NCI-H1417 treated with DMSO at 0.1 percent for 48 hours (cell line): ENCODE results near the gene NRXN3.

ENCODE experiments used
- DNase-seq: peaks from one replicate; lab custom pipeline; 2025; lab: John Stamatoyannopoulos, UW

Gene NRXN3

DNA sequence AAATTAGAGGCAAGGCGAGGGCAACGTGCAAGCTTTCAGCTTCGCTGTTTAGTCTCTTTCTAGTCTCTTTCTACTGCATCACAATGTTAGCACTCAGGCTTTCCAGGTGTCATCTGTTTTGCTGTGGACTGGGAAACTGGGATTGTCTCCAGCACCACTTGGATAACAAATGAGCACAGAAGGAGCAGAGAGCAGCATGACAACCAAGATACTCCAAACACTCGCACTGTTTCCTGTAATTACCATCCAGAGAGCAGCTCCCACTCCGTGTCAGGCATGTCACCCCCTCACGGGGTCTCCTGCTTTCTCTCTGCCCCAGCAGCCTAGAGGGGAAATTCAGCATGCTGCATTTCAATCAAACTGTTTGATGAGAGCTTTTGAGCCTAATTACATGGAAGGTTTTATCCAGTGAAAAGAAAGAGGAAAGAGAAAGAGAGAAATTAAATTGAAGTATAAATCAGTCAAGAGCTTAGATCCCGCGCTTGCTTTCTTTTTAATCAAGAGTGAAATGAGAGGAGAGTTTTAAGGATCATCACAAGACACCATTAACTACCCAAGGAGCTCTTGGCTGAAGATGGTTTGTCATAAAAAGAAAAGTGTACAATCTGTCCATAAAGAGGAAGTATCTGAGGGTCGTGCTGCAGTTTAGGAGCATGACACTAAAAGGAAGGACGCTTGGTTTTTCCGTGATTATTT lies 1123.5 kb downstream of the NRXN3 start:
- DNase-seq, result no peak

DNA sequence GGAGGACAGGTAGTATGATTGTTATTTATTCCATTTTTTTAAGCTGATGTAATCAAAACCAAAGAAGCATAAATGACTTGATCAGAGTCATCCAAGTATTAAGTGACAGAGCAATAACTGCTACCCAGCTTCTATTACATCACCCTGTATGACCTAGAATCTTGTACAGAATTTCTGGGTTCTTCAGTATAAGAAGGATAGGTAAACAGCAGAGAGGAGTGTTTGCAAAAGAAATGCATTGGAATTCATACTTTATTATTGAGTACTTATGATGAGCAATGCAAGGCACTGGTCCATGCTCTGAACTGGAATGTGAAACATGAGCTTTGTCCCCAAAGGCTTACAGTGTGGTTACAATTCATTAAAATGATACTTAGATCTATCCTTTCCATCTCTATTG lies 1124.3 kb downstream of the NRXN3 start:
- DNase-seq, result no peak

DNA sequence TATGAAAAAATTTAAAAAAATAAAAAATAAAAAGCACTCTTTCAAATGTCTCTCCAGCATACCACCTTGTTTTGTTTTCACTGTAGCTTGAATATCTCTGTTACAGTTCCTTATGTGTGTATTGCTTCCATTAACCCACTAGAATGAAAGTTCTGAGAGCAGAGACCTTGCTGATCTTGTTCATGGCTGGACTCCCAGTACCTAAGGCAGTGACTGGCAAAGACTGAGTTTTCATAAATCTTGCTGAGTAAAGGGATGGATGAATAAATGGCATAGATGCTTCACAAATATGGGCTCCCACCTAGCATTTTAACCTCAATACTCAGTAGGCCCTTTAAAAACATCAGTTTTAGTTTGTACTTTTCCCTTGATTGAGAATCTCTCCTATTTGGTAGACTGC lies 1125.2 kb downstream of the NRXN3 start:
- DNase-seq, result no peak

DNA sequence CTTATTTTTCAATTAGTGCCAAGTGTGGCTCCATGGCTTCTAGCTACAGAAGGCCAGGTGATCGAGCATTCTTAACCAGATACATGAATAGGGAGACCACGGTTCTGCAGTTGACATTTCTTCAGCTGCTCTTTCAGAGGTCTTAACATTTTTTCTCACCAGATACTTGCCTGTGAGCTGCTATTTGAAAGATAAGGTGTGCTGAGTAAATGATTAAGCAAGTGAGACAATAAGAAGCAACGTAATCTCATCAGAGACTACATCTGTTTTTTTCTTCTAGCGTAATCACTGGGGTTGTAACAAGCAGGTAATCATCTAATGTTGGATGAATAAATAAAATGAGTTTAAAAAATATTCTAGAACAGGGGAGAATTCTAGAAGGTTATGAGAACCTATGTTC lies 1128.2 kb downstream of the NRXN3 start:
- DNase-seq, result no peak

DNA sequence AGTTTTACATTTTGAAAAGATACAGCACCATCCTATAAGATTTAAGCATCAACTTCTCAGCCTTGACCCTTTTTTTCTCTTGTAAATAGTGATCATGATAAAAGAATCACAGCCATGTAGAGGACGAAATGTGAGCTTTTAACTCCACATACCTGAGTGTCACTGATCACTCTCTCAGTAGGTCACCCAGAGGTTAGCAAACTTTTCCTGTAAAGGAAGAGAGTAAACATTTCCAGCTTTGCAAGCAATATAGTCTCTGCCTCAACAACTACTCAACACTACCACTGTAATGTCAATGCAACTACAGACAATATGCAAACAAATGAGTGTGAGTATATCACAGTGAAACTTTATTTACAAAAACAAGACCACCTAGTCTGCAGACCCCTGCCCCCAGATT lies 1129.0 kb downstream of the NRXN3 start:
- no peak for DNase-seq

DNA sequence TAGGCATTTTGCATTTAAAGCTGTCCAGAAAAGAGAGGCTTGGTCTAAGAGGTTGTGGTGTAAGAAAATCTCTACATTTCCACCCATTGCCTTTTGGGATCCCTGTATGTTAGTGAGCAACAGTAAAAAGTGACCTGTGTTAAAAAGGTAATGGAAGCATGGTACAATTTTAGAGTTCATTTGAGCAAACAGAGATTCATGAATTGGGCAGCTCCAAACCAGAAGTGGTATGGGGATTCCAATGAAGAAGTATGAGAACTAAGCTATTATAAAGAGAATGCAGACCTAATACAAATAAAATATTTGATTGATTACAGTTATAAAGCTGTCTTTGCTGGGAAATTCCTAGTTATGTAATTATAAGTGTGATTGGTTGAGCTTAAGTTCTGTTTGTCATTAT lies 1134.1 kb downstream of the NRXN3 start:
- DNase-seq, result no peak

DNA sequence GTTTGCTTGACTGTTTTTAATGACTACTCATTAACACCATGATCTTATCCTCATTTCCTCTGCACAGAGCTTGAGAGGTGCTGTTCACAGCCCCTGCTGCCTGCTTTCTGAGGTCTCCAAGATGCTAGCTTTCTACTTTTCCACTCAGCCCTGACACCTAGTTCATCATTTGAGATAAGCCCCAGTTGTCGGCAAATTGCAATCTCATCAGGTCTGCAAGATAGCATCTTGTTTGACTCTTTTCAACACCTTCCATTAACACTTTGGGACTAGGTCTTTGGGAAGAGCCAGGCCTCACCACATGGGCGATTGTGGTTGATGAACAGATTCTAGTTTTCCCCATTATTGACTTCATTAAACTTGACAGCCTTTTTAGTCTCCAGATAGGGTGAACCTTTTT lies 1136.4 kb downstream of the NRXN3 start:
- no peak for DNase-seq

DNA sequence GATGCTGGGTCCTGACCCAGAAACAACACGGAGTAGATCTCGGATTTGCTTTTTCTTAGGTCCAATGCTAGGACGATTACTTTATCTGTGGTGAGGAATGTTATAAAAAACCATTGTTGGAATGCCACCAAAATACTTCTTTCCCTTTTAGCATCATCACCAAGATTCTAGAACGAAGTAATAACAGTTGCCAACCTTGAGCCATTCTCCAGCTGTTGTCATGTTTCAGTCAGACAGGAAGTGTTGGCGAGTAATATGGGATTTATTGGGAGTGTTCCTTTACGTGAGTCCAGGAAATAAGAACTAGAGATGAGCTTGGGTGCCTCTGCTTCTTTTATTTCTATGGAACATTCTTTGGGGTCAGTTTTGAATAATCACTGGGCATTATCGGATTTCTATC lies 1148.2 kb downstream of the NRXN3 start:
- no peak for DNase-seq

DNA sequence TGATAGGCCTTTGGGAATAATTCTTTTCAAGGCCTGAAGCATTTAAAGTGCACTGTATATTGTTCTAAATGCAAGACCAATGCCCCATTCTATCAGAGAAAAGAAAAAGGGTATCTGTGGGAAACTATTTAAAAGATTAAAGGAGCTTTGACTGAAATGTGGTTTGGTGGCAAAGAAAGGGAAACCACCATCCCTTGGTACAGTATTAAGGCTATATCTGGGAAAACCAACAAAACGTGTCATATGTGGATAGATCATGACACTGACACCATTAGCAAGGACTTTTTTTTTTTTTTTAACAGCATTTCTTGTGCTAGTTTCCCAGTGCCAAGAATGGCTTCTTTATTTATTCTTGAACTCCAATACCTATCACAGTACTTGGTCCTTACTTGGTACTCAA lies 1150.4 kb downstream of the NRXN3 start:
- no peak for DNase-seq

DNA sequence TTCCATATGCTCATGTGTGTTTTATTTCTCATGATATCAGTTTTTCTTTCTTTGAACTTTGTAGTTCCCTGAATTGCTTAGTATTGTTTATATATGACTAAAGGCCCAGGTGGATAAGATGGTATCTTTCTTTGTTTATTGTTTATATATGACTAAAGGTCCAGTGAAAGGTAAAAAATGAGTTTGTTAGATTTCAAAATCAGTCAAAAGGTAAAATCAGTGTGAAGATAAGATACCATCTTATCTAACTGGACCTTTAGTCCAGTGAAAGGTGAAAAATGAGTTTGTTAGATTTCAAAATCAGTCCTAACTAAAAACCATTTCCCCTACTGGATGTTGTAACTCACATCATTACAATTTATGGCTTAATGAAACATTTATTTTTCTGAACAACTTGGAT lies 1150.9 kb downstream of the NRXN3 start:
- DNase-seq, result no peak

DNA sequence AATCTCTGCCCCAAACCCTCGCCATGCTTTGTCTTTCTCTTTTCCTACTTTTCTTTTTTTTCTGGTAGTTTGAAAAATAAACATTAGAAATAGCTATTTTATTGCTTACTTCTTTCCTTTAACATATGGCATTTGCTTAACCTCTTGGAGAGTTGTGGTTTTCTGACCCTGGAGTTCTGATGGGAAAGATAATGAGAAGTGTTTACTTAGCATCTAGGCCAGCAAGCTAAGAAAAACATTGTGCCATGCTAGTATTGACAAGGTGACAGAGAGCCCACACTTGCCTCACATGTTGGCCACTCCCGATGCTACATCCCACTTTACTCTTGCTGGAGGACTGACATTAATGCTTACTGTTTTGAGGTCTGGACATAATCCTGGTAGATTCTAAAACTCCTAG lies 1154.9 kb downstream of the NRXN3 start:
- DNase-seq, result no peak

DNA sequence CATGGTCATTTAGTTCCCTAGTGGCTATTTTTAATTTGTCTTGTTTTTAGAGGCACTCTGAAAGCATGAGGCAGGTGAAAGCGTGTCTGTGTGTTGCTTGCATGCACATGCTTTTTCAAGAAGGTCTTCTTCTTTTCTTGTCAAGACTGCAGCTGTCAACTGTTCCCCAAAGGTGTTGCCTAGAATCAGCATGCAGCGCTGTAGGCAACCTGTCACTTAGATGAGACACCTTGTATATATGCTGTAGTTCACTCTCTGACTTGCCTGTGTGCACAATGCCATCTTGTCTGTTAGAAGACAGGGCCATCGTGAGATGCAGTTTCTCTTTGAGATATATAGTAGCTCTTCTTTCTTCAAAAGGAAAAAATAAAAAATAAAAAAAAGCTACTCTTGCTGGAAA lies 1155.4 kb downstream of the NRXN3 start:
- DNase-seq, result no peak

DNA sequence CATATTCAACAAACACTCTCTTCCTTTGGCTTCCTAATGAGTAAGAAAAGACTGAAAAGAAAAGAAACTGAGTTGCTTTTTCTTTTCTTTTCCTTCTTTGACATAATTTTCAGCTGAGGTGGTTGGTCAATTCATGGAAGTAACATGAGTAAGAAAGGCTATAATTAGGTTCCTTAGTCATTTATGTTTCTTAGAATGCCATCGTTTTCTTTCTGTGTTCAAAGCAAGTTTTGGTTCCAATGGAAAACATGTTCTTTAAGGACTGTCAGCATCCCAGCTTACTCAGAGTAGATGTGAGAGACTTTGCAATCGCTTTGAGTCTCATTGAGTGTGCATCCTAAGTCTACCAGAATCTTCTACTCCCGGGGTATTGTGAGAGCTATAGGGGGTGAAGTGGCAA lies 1158.7 kb downstream of the NRXN3 start:
- DNase-seq, result no peak

DNA sequence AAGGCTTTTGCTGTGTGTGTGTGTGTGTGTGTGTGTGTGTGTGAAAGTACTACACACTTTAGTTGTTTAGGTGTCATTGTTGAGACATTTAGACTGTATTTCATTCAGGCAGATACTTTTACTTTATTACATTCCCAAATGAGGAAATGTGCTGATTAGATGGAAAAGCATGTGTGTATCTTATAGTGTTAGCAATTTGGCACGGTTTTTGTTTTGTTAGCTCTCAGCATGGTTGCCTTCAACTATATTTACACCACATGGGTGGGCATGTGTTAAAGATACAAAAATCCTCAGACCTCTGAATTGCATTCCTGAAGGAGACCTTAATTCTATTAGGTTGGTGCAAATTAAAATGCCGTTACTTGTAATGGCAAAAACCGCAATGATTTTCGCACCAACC lies 1161.7 kb downstream of the NRXN3 start:
- DNase-seq, result no peak

DNA sequence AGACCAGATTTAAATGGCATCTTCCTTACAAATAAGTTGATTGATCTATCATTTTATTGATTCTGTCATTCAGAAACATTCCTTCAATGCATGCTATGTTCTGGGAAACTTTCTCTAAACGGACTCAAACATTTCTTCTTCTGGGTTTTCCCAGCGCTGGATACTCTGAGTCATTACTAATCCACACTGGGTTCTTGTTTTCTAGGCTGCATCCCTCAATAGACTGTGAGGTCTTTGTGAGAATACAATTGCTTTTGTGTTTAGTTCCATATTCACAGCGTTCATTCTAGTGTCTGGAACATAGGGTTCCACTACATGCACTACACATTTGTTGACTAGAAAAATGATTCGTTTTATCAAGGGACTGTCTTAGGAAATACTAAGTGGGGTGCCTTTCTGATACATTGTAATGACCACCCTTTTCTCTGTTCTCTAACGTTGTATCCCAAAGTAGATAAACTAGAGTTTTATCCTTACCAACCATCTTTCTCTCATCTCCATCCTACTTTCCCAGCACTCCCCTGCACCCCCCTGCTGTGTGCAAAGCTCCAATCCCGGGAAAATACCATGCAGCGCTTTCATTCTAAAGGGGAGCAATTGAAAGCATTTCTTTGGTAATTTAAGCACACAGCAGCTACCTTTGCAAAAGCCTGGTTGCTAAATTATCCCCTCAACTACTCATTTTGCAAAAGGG lies 1162.5 kb downstream of the NRXN3 start:
- DNase-seq, result no peak

DNA sequence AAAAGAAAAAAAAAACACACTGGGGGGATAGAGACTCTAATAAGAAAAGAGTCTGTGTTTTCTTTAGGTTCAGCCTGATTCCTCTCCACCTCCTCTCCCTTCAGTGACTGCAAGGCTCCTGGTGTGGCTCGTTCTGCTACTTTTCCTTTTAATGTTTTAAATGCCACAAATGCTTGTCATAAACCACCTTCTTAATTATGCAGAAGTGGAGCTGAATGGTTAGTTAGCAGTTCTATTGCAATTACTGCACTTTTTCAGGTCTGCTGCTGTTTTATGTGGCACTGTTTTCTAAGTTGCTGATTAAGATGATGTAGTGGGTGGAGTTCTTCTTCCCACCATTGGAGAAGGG lies 1163.0 kb downstream of the NRXN3 start:
- DNase-seq, result no peak

DNA sequence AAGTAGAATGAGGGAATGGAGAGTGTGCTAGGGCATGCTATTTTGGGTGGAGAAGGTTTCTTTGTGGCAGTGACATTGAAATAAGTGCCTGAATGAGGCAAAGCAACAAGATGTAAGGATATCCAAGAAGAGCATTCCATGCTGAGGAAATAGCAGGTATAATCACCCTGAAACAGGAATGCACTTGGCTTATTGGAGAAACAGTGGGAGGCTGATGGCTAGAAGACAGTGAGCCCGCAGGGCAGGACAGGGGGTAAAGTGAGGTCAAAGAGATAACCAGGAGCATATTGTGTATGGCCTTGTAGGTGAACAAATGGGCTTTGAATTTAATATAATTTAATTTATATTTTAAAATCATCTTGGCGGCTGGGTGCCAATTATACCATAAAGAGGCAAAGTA lies 1164.1 kb downstream of the NRXN3 start:
- DNase-seq, result no peak

DNA sequence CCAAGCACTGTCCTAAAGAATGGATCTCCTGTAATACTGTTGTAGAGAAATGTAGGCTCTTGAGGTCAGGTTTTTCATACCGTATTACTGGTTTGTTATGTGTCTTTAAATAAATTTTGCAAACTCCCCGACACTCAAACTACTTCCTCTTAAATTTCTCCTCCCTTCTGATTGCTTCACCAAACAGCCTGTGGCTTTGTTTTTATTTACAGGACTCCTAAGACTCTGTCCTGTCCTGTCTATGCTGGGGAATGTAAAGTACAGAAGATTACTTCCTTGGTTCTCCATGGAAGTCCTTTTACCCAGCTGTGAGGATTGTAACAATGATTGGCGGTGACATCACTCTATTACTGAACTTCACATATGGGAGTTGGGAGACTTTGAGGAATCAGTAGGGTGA lies 1167.6 kb downstream of the NRXN3 start:
- no peak for DNase-seq

DNA sequence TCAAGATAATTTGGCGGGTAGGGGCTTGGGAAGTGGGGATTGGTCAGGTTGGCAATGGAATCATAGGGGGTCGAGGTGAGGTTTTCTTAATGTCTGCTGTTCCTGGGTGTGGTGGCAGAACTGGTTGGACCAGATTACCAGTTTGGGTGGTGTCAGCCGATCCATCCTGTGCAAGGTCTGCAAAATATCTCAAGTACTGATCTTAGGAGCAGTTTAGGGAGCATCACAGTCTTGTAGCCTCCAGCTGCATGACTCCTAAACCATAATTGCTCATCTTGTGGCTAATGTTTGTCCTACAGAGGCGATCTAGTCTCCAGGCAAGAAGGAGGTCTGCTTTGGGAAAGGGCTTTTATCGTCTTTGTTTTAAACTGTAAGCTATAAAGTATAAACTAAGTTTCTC lies 1172.8 kb downstream of the NRXN3 start:
- no peak for DNase-seq

DNA sequence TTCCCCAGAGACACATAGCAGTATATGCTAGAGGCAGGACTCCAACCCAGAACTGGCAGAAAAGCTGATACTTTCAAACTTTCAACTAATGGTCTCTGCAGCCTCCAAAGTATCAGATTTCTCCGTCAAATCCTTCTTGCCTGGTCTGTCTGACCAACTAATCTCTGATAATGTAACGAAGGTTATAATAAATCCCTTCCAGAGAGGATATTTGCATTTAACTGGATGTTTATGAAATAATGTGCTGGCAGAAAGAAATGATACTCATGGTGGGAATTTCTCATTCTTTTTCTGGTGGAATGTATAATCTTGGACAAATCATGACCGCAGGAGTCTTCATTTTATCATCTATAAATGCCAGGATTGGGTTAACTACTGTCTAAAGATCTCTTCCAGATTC lies 1180.8 kb downstream of the NRXN3 start:
- no peak for DNase-seq

DNA sequence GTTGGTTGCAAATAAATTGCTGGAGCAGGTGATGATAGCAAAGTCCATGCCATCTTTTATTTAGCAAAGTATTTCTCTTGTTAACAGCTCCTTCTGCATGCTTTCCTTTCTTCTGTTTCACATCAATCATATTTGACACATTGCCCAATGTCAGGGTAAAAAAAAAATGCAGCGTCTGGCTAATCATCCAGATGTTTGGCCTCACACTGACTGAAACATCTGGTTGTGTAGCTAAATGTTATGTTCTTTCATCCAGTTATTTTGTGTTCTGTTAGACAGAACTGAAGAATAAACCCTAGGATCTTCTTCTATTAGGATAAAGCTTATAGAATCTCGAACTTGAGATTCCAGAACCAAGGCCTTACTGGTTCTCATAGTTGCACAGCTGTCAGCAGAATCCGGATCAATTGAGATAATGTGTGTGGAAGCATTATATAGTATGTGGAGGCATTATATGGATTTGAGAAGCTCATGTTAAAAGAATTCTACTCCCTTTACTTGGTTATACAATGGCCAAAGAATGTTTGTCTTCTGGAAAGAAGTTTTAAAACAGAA lies 1182.0 kb downstream of the NRXN3 start:
- no peak for DNase-seq

DNA sequence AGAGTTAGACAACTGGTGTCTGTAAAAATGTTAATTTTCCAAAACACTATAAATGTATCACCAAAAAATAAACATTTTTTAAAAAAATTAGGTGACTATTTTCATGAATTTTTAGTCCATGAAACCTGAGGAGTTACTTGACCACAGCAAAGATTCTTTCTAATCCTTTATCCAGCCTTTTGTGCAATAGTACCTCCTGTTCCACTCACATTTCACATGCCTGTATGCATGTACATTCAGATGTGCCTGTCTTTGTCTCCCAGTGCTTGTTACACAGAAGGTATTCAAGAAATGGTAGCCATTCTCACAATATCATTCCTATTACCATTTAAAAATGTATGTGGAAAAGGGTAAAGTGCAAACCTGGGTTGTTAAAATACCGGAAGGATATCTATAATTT lies 1184.2 kb downstream of the NRXN3 start:
- no peak for DNase-seq

DNA sequence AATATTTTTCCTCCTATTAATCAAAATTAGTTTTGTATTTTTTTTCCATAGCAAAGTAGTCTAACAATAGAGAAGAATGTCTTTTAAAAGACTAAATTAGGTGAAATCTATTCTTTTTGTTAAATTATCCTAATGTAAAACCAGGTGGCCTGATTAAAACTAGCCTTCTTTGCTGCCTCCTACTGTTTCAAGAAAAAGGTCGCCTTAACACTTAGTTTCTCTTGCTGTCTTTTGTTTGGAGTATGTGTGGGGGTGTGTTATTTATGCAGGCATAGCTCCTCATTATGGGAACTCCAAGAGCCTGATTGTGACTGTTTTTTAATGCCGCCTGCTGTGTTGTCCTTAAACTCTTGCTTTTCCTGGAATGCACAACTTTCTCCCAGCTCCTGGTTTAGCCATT lies 1185.9 kb downstream of the NRXN3 start:
- no peak for DNase-seq

DNA sequence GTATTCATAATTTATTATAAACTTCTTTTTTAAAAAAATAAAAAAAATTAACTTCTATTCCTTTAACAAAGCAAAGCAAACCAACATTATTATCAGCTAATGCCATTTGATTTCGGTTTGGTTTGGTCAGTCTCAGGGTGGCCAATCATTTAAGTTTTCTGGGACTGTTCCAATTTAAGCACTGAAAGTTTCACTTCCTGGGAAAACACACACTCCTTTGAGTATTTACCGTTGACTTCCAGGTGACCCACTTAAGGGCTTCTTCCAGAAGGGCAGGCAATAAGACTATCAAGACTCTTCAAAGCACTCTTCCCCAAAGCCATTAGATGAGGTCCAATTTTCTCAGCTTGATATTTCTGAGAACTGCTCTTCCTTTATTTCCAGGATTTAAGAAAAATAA lies 1187.1 kb downstream of the NRXN3 start:
- DNase-seq, result no peak
